NB4 (cell line): ENCODE measurements around the gene GRXCR2.

Experiments used
- CTCF ChIP-seq: IDR thresholded peaks from one replicate; pipeline ENCODE4 v1.5.1; 2012; ENCODE audit warnings: low read depth, low read length
- MAX ChIP-seq: IDR thresholded peaks from 2 replicates; pipeline ENCODE4 v1.6.1; 2011; ENCODE audit warnings: low read depth, low read length
- POLR2A ChIP-seq: IDR thresholded peaks from 2 replicates; pipeline ENCODE4 v1.6.1; 2011; ENCODE audit warnings: mild to moderate bottlenecking; ENCODE audit not compliant: insufficient read length; ENCODE audit errors: extremely low read depth

GRCh38 chr5:145834917-145835847, 37.6 kb downstream of the GRXCR2 start, which contains the start of gene PRELID2:
- TF ChIP-seq CTCF (no peak), POLR2A (no peak), MAX (no peak)
